ENCODE measurements around the gene MTMR1.

GRCh38 chrX:150643958-150644357 lies 49.2 kb upstream of the MTMR1 start:
- TF ChIP-seq CTCF (IDR thresholded peaks at IDR 0.05; ENCODE audit: borderline replicate concordance, extremely low read depth, low read length, poor library complexity, severe bottlenecking) (no peak), EZH2 (IDR thresholded peaks at IDR 0.05; ENCODE audit: borderline replicate concordance, low read depth, low read length, severe bottlenecking) (no peak)

Measured in DND-41 (cell line).